ENCODE results near the gene PLPP4.
"Not testable (repeated sequence)": the region's sequence is repeated elsewhere in the genome, so short reads cannot be mapped to it uniquely, and the experiment has no call there.

Gene PLPP4

DNA sequence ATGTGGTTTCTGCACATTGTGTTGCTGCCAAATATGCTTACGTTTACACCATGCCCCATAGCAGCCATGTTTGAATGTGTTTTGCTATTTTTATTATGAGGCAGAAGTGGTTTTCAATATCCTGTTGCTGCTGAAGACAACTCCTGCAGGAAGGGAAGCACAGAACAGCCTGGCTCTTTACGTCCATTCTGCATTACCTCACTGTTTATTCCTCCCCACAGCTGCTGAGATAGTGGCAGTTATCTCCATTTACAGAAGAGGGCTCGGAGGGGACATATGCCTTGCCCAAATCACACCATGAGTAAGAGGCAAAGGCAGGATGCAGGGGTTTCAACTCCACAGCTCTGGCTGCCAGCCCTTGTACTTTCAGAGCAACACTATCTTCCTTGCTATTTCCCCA, 35.3 kb downstream of the PLPP4 start:
- DNase-seq, result no peak

DNA sequence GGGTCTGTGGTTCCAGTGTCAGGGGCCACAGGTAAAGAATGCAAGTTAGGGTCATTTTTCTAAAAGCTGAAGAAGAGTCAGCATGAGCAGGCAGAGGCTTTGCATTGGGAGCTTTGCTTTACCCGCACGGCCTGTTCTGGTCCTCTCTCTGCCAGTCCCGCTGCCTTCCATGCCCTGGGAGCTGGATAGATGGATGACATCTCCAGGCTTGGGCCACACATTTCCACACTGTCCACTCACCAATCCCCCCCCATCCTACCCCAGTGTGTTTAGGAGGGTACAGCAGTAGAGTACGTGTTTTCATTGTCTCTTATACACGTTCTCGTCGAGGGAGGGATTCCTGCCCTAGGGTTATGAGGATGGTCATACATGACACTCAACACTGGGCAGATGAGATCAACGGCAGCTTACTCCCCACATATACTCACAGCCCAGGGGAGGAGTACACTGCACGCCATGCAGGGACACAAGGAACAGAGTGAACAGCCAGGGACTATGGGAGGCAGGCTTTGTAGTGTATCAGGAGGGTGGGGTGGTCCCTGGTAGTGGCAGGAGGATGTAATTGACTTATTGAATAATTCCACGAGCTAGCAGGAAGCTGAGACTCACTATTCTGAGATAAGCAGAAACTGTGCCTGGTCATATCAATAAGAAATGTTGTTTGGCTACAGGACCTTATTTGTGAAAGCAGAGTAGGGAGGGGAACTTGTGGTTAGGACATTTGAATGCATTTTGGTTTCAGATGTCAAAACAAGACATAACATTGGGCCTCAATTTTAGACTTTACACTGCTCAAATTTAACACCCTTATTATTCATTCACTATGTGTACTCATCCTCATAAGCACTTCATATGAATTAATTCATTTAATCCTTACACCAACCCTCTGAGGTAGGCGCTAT, 36.6 kb downstream of the PLPP4 start:
- DNase-seq, result no peak

DNA sequence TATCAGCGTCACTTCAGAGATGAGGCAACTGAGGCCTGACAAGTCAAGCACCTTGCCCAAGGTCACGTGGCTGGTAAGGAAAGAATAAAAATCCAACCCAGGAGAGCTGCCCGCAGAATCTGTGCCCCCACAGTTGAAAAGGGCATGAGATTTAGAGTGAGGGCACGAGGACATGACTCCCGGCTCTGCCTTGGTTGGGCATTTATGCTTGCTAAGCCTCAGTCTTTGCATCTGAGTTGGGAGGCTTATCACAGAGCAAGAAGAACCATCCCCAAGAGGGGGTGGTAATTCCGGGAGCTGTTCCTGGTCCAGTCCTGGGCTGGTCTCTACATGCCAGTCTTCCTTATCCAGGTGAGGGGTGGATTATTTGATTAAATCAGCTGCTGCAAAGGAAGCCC, 37.3 kb downstream of the PLPP4 start:
- DNase-seq, result no peak

DNA sequence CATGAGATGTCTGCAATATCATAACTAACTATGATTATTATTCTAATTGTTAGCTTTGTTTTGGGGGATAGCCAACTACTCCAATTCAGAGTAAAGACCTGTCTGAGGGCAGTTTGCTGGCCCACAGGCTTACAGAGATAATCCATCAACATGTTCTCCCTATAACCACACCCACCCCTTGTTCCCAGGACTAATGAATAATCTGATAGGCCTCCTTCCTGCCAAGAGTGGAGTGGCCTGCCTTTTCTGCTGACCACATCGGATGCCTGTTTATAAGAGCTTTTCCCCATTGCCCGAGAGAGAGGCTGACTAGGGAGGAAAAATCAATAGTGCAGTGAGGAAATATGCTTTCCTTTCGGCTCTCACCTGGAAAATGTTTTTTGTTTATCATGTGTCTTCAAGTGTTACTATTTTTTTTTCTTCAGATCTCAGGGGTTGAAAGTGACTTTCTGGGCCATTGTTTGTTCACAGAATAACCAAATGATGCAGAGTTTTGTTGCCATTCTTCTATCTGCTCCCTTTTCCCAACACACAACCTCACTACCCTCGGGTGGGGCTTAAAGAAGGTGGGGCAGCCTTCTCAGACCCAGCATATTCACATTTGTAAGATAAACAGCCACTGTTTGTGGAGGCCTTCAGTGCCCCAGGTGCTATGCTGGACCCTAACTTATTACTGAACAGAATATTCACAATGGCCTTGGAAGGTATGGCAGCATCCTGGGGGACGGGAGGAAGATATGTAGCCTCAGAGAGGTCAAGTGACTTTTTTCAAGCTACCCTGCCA, 38.4 kb downstream of the PLPP4 start:
- no peak for DNase-seq

- DNase-seq, result no peak
These were observed 42.9 kb downstream of the PLPP4 start for GRCh38 chr10:120499883-120500282.

DNA sequence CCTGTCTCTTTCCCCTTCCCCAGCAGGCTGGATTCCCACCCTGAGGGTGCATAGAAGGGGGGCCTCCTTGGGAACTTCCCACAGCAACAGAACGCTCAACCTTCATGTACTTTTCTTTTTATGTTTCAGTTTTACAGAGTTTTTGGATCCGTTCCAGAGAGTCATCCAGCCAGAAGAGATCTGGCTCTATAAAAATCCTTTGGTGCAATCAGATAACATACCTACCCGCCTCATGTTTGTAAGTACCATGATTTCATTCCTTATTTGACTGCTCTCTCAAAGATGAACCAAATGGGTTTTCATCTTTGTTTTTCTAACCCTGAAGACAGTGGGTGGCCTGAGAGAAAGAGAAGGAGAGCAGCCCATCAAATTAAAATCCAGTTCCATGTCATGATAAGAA, 46.7 kb downstream of the PLPP4 start:
- no peak for DNase-seq

GRCh38 chr10:120504227-120504626, 47.2 kb downstream of the PLPP4 start:
- not testable (repeated sequence) for DNase-seq

GRCh38 chr10:120505056-120505455, 48.0 kb downstream of the PLPP4 start:
- no peak for DNase-seq

GRCh38 chr10:120505866-120506265, 48.8 kb downstream of the PLPP4 start:
- no peak for DNase-seq

DNA sequence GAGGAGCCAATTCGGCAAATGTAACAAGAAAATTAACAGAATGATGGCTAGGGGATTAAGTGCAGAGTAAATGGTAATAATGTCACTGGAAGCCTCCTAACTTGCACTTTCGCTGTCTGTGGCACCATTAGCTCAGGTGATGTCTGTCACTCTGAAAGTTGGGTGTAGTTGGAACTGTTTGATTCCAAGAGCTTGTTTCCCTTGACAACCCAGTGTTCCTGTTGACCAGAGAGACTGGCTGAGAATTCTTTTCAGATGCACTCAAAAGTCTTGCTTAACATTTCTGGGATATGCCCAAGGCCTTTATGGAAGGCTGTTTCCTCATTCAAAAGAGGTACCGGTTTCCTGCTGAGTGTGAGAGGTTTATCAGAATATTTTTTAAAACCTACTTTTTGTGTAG, 49.6 kb downstream of the PLPP4 start:
- no peak for DNase-seq

DNA sequence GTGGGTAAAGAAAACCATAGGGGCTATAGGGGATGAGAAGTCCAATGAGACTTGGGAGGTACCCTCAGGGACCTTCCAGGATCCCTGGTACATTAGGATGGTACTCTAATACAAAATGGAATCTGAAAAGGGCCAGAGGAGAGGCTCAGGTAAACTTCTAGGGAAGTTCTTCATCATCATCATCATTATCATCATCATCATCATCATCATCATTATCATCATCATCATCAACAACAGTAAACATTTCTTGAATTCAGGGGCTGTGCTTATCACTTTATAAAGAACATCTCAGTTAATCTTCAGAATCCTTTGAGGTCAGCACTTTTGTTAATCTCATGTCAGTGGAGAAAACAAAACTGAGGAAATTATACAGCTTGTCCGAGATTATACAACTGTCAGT, 50.1 kb downstream of the PLPP4 start:
- DNase-seq, result no peak

DNA sequence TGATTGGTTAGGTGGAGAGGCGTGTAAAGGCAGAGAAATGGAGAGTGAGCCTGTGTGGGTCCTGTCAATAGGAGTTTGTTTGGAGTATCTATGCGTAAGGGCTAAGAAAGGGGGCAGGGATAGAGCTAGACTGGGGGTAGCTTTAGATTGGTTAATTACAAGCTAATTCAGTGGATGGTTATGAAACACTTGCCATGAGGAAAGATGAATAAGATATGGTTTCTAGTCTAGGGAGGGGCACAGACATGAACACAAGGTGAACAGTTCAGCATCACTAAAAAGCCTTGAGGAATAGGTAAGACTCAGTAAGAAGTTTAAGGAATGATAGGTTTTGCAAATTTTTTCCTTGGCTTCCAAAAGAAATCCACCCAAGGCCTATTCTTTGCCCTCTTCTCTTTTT, 50.6 kb downstream of the PLPP4 start:
- DNase-seq, result no peak

DNA sequence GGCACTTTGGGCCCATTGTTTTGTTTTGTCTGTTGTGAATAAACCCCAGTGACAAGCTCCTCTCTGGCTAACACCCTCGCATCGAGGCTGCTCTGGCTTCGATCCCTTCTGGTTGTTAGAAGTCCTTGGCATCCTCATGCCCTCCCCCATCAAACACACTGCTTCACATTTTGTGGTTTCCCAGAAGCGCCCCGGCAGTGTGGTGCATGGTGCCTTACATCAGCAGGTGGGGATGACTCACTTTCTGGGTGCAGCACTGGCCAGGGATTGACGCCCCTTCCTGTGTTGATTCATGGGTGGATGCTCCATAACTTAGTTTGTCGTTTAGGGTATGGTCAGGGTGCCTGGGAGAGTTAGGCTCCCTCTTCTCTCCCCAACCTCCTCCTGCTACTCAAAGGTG, 51.4 kb downstream of the PLPP4 start:
- no peak for DNase-seq

- no peak for DNase-seq
These were observed 51.9 kb downstream of the PLPP4 start for GRCh38 chr10:120508966-120509365.

DNA sequence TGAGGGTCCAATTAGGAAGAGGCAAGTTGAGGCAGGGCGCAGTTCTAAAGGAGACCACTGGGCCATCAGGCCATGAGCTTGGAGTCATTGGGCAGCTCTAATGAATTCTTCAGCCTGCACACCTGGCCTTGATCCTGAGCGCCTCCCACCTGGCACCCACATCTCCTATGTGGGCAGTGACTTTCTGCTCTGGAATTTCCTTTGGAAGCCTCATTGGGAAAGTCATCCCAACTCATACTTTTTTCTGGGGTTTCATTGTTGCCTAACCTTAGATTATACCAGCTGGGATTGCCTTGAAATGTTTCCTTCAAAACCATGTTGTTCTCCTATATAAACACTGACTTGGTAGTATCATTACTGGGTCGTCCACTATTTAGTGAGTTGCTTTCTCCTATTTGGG, 54.1 kb downstream of the PLPP4 start:
- no peak for DNase-seq

DNA sequence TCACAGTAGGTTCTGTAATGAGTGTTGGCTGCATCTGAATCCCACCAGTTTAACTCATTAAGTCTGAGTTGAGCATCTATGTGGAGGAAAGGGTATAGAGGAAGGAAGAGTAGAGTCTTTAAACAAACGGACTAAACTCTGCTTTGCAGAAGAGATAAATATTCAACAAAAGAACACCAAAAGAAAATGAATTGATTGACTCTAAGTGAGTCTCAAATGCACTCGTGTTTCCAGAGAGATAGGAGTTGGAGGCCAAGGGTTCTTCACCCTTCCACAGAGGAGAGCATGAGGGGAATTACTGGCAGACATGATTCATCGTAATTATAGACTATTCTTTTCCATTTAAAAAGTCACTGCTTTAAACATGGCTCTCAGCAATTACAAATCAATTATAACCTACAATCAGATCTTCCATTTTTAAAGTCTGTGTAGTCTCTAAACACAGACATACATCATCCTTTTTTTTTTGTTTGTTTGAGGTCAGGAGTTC, 56.3 kb downstream of the PLPP4 start:
- no peak for DNase-seq

DNA sequence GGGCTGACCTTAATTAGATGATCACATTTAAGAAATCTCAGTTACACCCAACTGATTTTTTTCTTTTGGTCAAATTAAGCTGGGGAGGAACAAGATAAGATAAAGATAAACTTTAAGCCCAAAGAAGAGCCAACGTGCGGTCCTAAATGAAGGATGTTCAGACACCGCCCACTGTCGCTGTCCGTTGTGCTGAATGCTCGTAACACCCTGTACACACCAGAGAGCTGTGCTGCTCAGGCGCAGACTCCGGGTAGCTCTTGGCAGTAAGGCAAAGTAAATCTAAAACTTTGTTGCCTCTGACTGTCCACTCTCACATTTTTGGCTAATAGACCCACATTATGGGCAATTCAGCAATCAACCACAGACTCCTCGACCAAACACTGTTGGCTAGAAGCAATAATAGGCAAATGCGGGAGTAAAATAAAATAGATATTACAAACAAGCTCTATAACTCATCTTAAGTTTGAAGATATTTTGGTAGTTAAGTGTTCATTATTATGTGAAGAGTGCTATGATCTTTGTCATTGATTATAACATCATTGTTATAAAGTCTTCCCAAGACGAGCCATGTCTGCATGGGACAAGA, 57.1 kb downstream of the PLPP4 start:
- no peak for DNase-seq

DNA sequence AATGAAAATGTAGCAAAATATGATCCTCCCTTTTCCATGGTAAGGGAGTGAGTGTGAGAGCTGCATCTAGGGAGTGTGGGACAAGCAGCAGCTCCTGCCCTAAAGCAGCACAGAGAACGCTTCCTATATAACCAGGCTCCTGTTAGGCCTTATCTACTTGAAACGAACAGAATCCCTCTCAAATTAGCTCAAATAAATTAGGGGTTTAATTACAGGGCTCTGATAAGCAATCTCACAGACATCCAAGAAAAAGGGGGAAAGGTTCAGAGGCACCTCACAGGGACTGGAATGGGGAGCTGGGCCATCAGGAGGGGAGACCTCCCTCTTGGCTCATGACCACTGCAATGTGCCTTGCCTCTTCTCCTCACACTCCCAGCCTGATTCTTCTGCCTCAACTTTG, 57.9 kb downstream of the PLPP4 start:
- no peak for DNase-seq

DNA sequence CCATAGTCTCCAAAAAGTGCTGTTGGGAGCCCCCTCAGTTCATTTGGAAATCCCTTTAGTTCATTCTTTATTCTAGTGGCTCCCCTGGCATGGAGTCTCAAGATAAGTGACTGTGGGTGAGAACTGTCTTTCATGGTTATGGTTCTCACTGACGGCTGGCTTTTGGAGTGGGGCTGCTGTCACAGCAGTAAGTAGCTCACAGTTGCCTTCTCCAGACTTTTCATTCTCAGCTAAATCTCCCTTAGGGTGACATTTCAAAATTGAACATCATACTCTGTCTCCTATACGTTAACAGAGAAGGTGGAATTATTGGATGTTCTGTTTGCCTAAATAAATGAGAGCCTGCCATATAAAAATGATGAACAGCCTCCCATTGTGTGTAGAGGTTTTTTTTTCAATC, 58.7 kb downstream of the PLPP4 start:
- DNase-seq, result no peak

DNA sequence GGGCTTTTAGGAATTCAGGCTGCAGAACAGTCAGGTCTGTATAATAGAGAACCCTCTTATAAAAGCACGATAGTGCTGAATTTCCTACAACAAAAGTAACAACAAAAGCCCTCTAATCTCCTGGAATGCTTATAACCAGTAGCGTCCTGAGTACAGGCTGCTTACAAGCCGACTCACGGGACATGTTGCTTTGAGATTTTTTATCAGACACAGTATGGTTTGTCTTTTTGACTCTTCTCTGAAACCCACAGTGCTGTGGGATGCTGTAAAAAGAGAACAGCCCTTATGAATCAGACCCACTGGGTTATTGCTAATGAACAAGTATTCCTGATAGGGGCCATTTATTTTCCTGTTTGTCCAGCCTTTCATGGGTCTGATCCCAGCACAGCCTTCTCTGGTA, 59.4 kb downstream of the PLPP4 start:
- no peak for DNase-seq

- DNase-seq, result no peak
These were observed 60.2 kb downstream of the PLPP4 start for GRCh38 chr10:120517196-120517595.

DNA sequence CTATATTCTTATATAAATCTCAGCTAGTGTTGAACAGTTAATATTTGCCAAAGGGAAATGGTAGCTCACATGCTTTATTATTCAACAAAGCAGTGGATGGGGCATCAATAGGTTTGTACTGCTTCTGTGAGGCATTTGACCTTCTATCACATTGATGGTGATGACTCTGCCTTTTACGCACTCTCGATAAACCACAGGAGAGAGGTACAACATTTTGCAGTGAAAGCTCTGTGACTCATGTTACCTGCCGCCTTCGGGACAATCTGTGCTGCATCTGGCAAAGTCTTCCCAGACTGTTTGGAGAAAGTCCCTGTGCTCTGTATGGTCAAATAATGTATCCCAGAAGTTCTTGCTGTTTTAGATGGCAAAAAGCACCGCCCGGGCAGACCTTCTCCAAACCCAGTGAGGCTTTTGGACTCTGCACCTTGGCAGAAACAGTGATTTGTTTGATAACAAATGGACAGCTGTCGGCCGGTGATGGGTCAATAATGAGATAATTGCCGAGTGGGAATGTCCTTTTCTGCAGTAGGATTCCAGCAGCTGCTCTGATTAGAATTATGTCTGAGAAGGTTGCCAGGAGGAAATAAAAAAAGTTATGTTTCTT, 61.0 kb downstream of the PLPP4 start:
- no peak for DNase-seq

DNA sequence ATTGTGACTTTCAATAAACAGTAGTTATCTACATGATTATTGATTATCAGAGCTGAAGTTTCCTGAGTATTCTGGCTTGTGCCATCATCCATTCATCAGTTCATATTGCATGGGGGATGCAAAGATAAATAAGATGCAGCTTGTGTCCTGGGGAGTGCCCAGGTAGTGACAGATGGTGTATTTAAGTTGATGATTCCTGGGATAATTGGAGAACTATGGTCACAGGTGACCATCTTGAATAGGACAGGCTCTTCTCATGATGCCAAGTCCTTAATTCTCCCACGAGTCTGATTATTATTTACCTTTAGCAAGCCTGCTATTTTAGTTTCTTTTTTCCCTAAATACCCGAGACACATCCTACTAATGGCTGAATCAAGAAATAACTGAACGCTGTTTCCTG, 64.9 kb downstream of the PLPP4 start:
- no peak for DNase-seq

Measured in activated T-cell treated with anti-CD3 and anti-CD28 coated beads, Interleukin-2, amount 50 U/mL, for 1 hour (primary cell).